ENCODE results near the gene CCR1.

GRCh38 chr3:46196261-46196957, 11.7 kb downstream of the CCR1 start:
- TF ChIP-seq CTCF (conservative IDR thresholded peaks at IDR 0.05; ENCODE audit: low read depth, low read length) (no peak), MAFK (IDR thresholded peaks at IDR 0.05; ENCODE audit: low read depth, low read length) (no peak), RFX5 (IDR thresholded peaks at IDR 0.05; ENCODE audit: low read depth, low read length) (no peak), SMC3 (IDR thresholded peaks at IDR 0.05; ENCODE audit: low read depth, low read length) (no peak), POLR2A (IDR thresholded peaks at IDR 0.05; ENCODE audit: low read depth, low read length) (no peak), FOS (IDR thresholded peaks at IDR 0.05; ENCODE audit: low read depth, low read length) (no peak), CEBPB (IDR thresholded peaks at IDR 0.05; ENCODE audit: low read depth, low read length) (no peak), RAD21 (IDR thresholded peaks at IDR 0.05; ENCODE audit: low read length) (no peak), BHLHE40 (IDR thresholded peaks at IDR 0.05; ENCODE audit: low read depth, low read length) (no peak), ELK1 (IDR thresholded peaks at IDR 0.05; ENCODE audit: borderline replicate concordance, low read depth, low read length) (no peak), USF2 (IDR thresholded peaks at IDR 0.05; ENCODE audit: low read depth, low read length) (no peak), CHD1 (IDR thresholded peaks at IDR 0.05; ENCODE audit: low read depth, low read length) (no peak), RCOR1 (IDR thresholded peaks at IDR 0.05; ENCODE audit: insufficient replicate concordance, low read length) (no peak), MXI1 (IDR thresholded peaks at IDR 0.05; ENCODE audit: borderline replicate concordance, low read depth, low read length) (no peak)

Data from IMR-90 (cell line).